Gastroesophageal sphincter (tissue), 4 donors: ENCODE results near the gene ZC3HAV1. TPM values are rescaled to one million over a fixed set of nuclear protein-coding genes. Genes with fewer than 3 reads are reported as not detected.

Experiments used
- ATAC-seq: fragments of 150-250 bp; one replicate; pipeline ENCODE4 v1.9.1; 2016; ENCODE audit warnings: mild to moderate bottlenecking, moderate library complexity
- H3K27ac ChIP-seq, 4 donors: fragments of 200-600 bp; sonication (generic) in 3 of 4; 1 replicate in 3 of 4; 2 replicates in 1 of 4; pipeline ENCODE4 v1.5.1; 2016 to 2019
- H3K27me3 ChIP-seq: fragments of 200-600 bp; sonication (generic); one replicate; pipeline ENCODE4 v1.5.1; 2019
- H3K36me3 ChIP-seq, 2 donors: fragments of 200-600 bp; sonication (generic); one replicate each; pipeline ENCODE4 v1.5.1; 2019; ENCODE audit warnings: control low read depth in 1 of 2
- H3K4me1 ChIP-seq, 3 donors: fragments of 200-600 bp; sonication (generic); 1 replicate in 2 of 3; 2 replicates in 1 of 3; pipeline ENCODE4 v1.5.1; 2016 to 2019; ENCODE audit warnings: control low read depth in 2 of 3
- H3K4me3 ChIP-seq, 2 donors: fragments of 200-600 bp; sonication (generic); one replicate each; pipeline ENCODE4 v1.5.1; 2019; ENCODE audit warnings: mild to moderate bottlenecking in 1 of 2, moderate library complexity in 1 of 2
- H3K9me3 ChIP-seq, 3 donors: fragments of 200-600 bp; sonication (generic); one replicate each; pipeline ENCODE4 v1.5.1; 2017 to 2019; ENCODE audit warnings: control low read depth in 2 of 3
- CTCF ChIP-seq, 4 experiments: fragments of 200-600 bp in 2 of 4; fragments of 450-650 bp in 2 of 4; sonication (generic) in 1 of 4; IDR thresholded peaks; one replicate each; pipeline ENCODE4 v1.5.1; 2017 to 2019; ENCODE audit warnings: antibody characterized with exemption in 4 of 4, mild to moderate bottlenecking in 2 of 4, moderate library complexity in 2 of 4
- EP300 ChIP-seq: sonication (generic); formaldehyde crosslinking; IDR thresholded peaks from one replicate; pipeline ENCODE4 v1.6.1; 2017; ENCODE audit warnings: antibody characterized with exemption, mild to moderate bottlenecking
- POLR2A ChIP-seq, 2 donors: fragments of 450-650 bp; IDR thresholded peaks; one replicate each; pipeline ENCODE4 v1.6.1; 2017; ENCODE audit warnings: antibody characterized with exemption in 2 of 2, mild to moderate bottlenecking in 2 of 2, moderate library complexity in 1 of 2
- POLR2AphosphoS5 ChIP-seq: sonication (generic); formaldehyde crosslinking; IDR thresholded peaks from one replicate; pipeline ENCODE4 v1.6.1; 2017; ENCODE audit warnings: antibody characterized with exemption
- WGBS, 2 donors: methylation state at CpG; one replicate each; pipeline ENCODE4 v1.1.5; 2018; ENCODE audit warnings: low coverage in 1 of 2; 5-methylcytosine and 5-hydroxymethylcytosine counted together
- total RNA-seq, 4 donors: library from RNA; depleted of rRNA; stranded (reverse); fragments of >200 nt; gene quantifications; one replicate each; pipeline ENCODE4 v1.1.0, GENCODE V29; 2016

The ZC3HAV1 gene
- total RNA-seq, 4 donors from 2014 or later, result 21.8 to 30.4 (median 27.2) TPM

GRCh38 chr7:139075871-139076686, 33.4 kb downstream of the ZC3HAV1 start:
- no peaks in the 10 kb centered on the region for H3K27me3 ChIP-seq
- H3K4me3 ChIP-seq, result no peak overlapping the region
- TF ChIP-seq POLR2AphosphoS5, result no peak
- no peak for TF ChIP-seq CTCF (IDR thresholded peaks at IDR 0.05)
- no peak for TF ChIP-seq EP300
- TF ChIP-seq POLR2A (IDR thresholded peaks at IDR 0.05), result no peak
- no peak overlapping the region for H3K27ac ChIP-seq
- H3K36me3 ChIP-seq, result peaks cover 0 to 91% of the 10 kb centered on the region in 2 donors
- 84 to 88% methylated on average over 4 to 9 of the region's 11 CpGs for WGBS, 2 donors
- H3K9me3 ChIP-seq, result no peaks in the 10 kb centered on the region
- no peak for ATAC-seq
- peaks cover 0 to 5% (median 0%) of the 10 kb centered on the region in 3 donors for H3K4me1 ChIP-seq

- H3K27ac ChIP-seq, result peak overlapping the region in 2 of 4 donors; percentile 27 to 35
- 0 to 3% methylated on average over 5 of the region's 9 CpGs for WGBS, 2 donors
- H3K36me3 ChIP-seq, result peaks cover 0 to 91% of the 10 kb centered on the region in 2 donors
- H3K4me1 ChIP-seq, result no peaks in the 10 kb centered on the region
- no peaks in the 10 kb centered on the region for H3K9me3 ChIP-seq
- H3K4me3 ChIP-seq, result no peak overlapping the region
- TF ChIP-seq EP300, result no peak
- TF ChIP-seq CTCF (IDR thresholded peaks at IDR 0.05), result peak; percentile 72 to 82 (median 81)
- peak; percentile 93 for ATAC-seq
- H3K27me3 ChIP-seq, result no peaks in the 10 kb centered on the region
These were observed 34.4 kb downstream of the ZC3HAV1 start for GRCh38 chr7:139075031-139075652.

GRCh38 chr7:139072796-139073195, 36.7 kb downstream of the ZC3HAV1 start:
- peaks cover 0 to 91% of the 10 kb centered on the region in 2 donors for H3K36me3 ChIP-seq
- no peaks in the 10 kb centered on the region for H3K27me3 ChIP-seq
- no peak overlapping the region for H3K27ac ChIP-seq
- H3K4me3 ChIP-seq, result no peak overlapping the region
- TF ChIP-seq EP300, result no peak
- TF ChIP-seq CTCF (IDR thresholded peaks at IDR 0.05), result no peak
- no peak for TF ChIP-seq POLR2AphosphoS5
- TF ChIP-seq POLR2A (IDR thresholded peaks at IDR 0.05), result no peak
- WGBS, 2 donors, result 50 to 86% methylated on average over 1 to 3 of the region's 8 CpGs
- ATAC-seq, result no peak
- no peaks in the 10 kb centered on the region for H3K9me3 ChIP-seq
- H3K4me1 ChIP-seq, result no peaks in the 10 kb centered on the region

- no peak overlapping the region for H3K27ac ChIP-seq
- TF ChIP-seq POLR2A (IDR thresholded peaks at IDR 0.05) (no peak), POLR2AphosphoS5 (no peak), EP300 (no peak)
- no peaks in the 10 kb centered on the region for H3K4me1 ChIP-seq
- H3K27me3 ChIP-seq, result no peaks in the 10 kb centered on the region
- ATAC-seq, result no peak
- H3K4me3 ChIP-seq, result no peak overlapping the region
- no peaks in the 10 kb centered on the region for H3K9me3 ChIP-seq
- 86 to 100% methylated on average over 2 of the region's 3 CpGs for WGBS, 2 donors
- H3K36me3 ChIP-seq, result peaks cover 0 to 91% of the 10 kb centered on the region in 2 donors
These were observed 37.8 kb downstream of the ZC3HAV1 start for GRCh38 chr7:139071680-139072079.

GRCh38 chr7:139068544-139069399, 40.7 kb downstream of the ZC3HAV1 start:
- Histone ChIP-seq H3K4me1 (no peaks in the 10 kb centered on the region), H3K9me3 (no peaks in the 10 kb centered on the region), H3K27me3 (no peaks in the 10 kb centered on the region), H3K36me3 (peaks cover 0 to 100% of the 10 kb centered on the region in 2 donors), H3K27ac (no peak overlapping the region), H3K4me3 (no peak overlapping the region)
- 98 to 100% methylated on average over 4 to 7 of the region's 9 CpGs for WGBS, 2 donors
- ATAC-seq, result no peak
- TF ChIP-seq CTCF (IDR thresholded peaks at IDR 0.05) (no peak), POLR2AphosphoS5 (no peak), EP300 (no peak)
